Colon (tissue), 2 donors: Measurements from ENCODE around the gene FEM1B.

Experiments used
- FAIRE-seq: peaks from 2 replicates; lab custom pipeline; 2012; peaks lifted over from hg19 to GRCh38; lab: Jason Lieb, UNC
- donor health status: control.
- donor health status: control.

FEM1B gene

GRCh38 chr15:68326711-68327354, 49.3 kb downstream of the FEM1B start:
- no peak for FAIRE-seq

- FAIRE-seq = no peak
Measured at GRCh38 chr15:68328443-68328842, 50.9 kb downstream of the FEM1B start.

GRCh38 chr15:68328964-68329363, 51.4 kb downstream of the FEM1B start:
- no peak for FAIRE-seq

- FAIRE-seq = no peak
Measured at GRCh38 chr15:68330416-68330815, 52.9 kb downstream of the FEM1B start.

GRCh38 chr15:68330901-68331300, 53.4 kb downstream of the FEM1B start:
- no peak for FAIRE-seq

GRCh38 chr15:68332266-68332665, 54.7 kb downstream of the FEM1B start:
- no peak for FAIRE-seq

GRCh38 chr15:68333775-68334470, 56.4 kb downstream of the FEM1B start:
- no peak for FAIRE-seq

DNA sequence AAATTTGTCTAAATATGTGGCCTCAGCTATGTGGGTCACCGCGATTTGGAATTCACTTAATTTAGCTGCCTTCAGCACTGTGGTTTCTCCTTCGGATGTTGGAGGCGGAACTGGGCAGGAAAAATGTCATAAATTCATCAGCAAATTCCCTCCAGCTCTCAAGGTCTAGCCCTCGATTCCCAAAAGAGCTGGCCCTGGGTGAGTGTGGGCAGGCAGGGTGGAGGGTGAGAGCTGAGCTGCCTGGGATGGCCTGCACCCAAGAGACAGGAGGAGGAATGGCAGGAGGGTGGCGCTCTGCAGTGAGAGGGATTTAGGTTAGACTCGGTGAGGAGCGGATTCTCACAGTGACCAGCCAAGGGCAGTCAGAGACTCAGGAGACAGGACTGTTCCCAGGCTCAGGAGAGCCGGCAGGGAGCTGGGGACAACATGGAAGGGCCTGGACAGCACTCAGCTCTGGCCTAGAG, 57.1 kb downstream of the FEM1B start:
- FAIRE-seq = no peak

DNA sequence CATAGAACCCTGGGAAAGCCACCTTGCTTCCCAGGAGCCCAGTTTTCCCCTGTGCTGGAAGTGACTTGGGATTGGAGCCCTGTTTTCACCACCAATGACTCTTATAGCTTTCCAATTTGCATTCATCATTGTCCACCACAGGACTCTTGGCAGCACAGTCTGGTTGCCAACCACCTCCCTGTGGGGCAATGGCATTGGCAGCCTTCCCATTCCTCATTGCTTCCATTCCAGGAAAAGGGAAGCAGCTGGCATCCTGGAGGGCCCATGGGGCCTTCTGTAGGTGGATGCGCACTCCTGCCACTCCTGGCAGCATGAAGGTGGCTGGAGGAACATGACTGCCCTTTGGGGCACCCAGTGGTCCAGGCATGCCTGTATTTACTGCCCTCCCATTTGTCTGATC, 57.7 kb downstream of the FEM1B start:
- no peak for FAIRE-seq

- FAIRE-seq = no peak
Measured at GRCh38 chr15:68335655-68336054, 58.1 kb downstream of the FEM1B start.

- no peak for FAIRE-seq
Measured at GRCh38 chr15:68336516-68336915, 59.0 kb downstream of the FEM1B start.

GRCh38 chr15:68337826-68338225, 60.3 kb downstream of the FEM1B start:
- FAIRE-seq = no peak

DNA sequence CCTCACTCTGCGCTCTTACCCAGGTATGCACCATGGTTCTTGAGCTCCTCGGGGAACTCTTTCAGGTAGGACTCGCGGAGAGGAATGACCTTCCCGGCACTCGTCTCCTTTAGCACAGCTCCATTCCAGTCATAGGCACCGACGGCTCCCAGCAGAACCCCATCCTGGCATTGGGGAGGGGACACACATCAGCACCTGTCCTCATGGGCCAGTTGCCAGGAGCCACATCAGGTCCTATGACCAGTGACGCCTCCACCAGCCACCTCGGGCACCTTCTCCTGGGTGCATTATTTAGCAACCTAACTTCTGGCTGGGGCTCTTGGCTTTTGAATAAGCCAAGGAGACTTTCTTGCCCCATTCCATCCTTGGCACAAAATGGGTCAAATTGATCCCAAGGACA, 61.9 kb downstream of the FEM1B start:
- no peak for FAIRE-seq

GRCh38 chr15:68340726-68341671, 63.5 kb downstream of the FEM1B start:
- FAIRE-seq = no peak

DNA sequence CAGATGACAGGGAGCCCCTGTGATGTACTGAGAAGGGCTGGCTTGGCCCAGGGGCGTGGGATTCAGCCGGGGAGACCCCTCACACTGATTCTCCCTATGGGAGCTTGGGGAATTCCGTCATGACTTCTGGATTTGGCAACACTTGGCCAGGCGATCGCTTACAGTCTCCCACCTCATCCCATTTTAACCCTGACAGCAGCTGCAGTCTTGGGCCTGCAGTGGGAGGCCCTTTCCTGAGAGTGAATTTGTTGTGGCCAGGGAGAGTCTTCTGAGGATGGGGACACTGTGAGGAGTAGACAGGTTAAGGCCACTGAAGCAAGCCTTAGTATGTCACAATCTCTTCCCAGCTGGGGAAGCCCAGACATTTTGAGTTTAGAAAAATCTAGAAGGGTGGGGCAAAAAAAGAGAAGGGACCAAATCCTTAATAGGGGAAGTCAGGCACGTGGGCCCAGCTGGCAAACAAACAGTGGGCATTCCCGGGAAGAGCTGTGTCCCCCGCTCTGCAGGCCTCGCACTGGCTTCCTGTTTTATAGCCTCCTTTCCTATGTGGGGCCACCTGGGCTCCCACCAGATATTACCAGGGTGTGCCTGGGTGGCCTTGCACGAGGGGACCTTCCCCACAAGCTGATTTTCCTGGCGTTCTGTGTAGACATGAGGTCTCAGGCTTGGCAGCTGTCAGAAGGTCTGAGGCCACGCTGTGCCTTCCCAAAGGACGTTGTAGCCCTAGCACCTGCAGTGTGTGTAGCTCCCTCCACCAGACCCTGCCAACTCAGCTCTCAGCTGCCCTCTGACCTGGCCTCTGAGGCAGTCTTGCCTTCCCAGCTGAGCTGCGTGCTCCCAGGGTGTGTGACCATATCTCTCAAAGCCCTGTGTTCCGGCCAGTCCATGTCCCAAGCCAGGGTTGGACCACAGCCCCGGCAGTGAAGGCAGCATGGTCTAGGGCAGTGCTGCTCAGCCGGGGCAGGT, 64.5 kb downstream of the FEM1B start:
- FAIRE-seq = no peak

- no peak for FAIRE-seq
Measured at GRCh38 chr15:68343579-68344225, 66.2 kb downstream of the FEM1B start.

GRCh38 chr15:68344600-68344999, 67.1 kb downstream of the FEM1B start:
- no peak for FAIRE-seq
